ENCODE measurements around the gene BCOR. TPM values are rescaled to one million over a fixed set of nuclear protein-coding genes. Genes with fewer than 3 reads are reported as not detected.

The BCOR gene
- total and polyA plus RNA-seq, 4 donors, result 5.6 to 23.0 (median 11.0) TPM

GRCh38 chrX:40050532-40050931, 47.2 kb downstream of the BCOR start (continued):
- TF ChIP-seq REST (IDR thresholded peaks at IDR 0.05) (no peak), ZBTB33 (IDR thresholded peaks at IDR 0.05) (no peak), RXRA (IDR thresholded peaks at IDR 0.05) (no peak), SP1 (IDR thresholded peaks at IDR 0.05) (no peak)

DNA sequence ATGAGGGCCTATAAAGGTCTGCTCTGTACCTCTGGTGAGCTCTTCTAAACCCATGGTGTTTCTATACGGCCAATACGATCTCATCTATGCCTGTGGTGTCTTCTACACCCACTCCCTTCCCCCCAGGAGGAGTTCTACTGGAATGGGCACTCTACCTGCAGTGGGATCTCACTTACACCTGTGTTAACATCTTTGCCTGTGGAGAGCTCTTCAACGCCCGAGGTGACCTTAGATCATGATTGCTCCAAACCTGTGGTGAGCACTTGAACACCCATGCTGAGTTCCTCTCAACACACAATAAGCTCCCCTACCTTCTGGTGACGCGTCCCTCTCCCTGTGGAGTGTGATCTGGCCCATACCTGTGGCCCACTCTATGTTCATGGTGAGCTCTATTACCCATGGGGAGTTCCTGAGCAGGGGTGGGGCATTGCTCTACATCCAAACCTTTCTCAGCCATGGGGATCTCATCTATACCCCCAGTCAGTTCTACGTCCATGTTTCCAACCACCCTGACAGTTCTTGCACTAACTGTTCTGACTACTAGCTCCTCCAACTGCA, 48.6 kb downstream of the BCOR start:
- TF ChIP-seq YY1 (IDR thresholded peaks at IDR 0.05) (no peak), HNF4A (conservative IDR thresholded peaks at IDR 0.05) (no peak), FOXA1 (IDR thresholded peaks at IDR 0.05) (no peak), CTCF (IDR thresholded peaks at IDR 0.05; ENCODE audit: low read depth, low read length, missing input control) (no peak), TAF1 (conservative IDR thresholded peaks at IDR 0.05) (no peak), NR2F2 (IDR thresholded peaks at IDR 0.05) (no peak), SP1 (IDR thresholded peaks at IDR 0.05) (no peak), JUND (IDR thresholded peaks at IDR 0.05) (no peak), FOXA2 (IDR thresholded peaks at IDR 0.05) (no peak), HNF4G (IDR thresholded peaks at IDR 0.05) (no peak), ZBTB33 (IDR thresholded peaks at IDR 0.05) (no peak), ATF3 (IDR thresholded peaks at IDR 0.05) (no peak), RAD21 (IDR thresholded peaks at IDR 0.05) (no peak), REST (IDR thresholded peaks at IDR 0.05) (no peak), EGR1 (IDR thresholded peaks at IDR 0.05; ENCODE audit: low read depth in 2 of 2) (no peak), GABPA (IDR thresholded peaks at IDR 0.05 in 1 of 2, conservative IDR thresholded peaks at IDR 0.05 in 1 of 2) (no peak), RXRA (IDR thresholded peaks at IDR 0.05) (no peak)
- TF ChIP-seq, protein P1, sequence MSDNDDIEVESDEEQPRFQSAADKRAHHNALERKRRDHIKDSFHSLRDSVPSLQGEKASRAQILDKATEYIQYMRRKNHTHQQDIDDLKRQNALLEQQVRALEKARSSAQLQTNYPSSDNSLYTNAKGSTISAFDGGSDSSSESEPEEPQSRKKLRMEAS (IDR thresholded peaks at IDR 0.05), result no peak
- Histone ChIP-seq H3K9ac (ENCODE audit: low read depth in 1 of 2, low read length in 2 of 2) (no peak overlapping the region), H3K4me1 (ENCODE audit: control insufficient read depth in 4 of 4, insufficient read depth in 4 of 4, low read length in 3 of 4) (no peaks in the 10 kb centered on the region), H3K27me3 (ENCODE audit: control insufficient read depth in 4 of 4, insufficient read depth in 4 of 4, low read length in 3 of 4) (no peaks in the 10 kb centered on the region), H3K9me3 (ENCODE audit: control insufficient read depth in 4 of 4, low read length in 3 of 4) (peaks cover 0 to 25% (median 13%) of the 10 kb centered on the region in 4 donors), H3K27ac (ENCODE audit: low read depth in 1 of 2, low read length in 2 of 2) (no peak overlapping the region), H3K4me3 (ENCODE audit: low read depth in 1 of 3, low read length in 3 of 3) (no peak overlapping the region), H3K36me3 (ENCODE audit: control insufficient read depth in 4 of 4, insufficient read depth in 3 of 4, low read depth in 1 of 4, low read length in 3 of 4) (peaks cover 6 to 51% (median 41%) of the 10 kb centered on the region in 4 donors)
- no peak for DNase-seq (ENCODE audit: low spot score)
- 99% methylated on average over 7 of the region's 7 CpGs for WGBS
